GM18520 (cell line): ENCODE measurements around the gene FOXC2.

Experiments used
- ATAC-seq: cut with Tn5 transposase; IDR thresholded peaks from one replicate; pipeline ENCODE4 v1.9.1; 2021; ENCODE audit not compliant: unreplicated experiment

Gene FOXC2

DNA sequence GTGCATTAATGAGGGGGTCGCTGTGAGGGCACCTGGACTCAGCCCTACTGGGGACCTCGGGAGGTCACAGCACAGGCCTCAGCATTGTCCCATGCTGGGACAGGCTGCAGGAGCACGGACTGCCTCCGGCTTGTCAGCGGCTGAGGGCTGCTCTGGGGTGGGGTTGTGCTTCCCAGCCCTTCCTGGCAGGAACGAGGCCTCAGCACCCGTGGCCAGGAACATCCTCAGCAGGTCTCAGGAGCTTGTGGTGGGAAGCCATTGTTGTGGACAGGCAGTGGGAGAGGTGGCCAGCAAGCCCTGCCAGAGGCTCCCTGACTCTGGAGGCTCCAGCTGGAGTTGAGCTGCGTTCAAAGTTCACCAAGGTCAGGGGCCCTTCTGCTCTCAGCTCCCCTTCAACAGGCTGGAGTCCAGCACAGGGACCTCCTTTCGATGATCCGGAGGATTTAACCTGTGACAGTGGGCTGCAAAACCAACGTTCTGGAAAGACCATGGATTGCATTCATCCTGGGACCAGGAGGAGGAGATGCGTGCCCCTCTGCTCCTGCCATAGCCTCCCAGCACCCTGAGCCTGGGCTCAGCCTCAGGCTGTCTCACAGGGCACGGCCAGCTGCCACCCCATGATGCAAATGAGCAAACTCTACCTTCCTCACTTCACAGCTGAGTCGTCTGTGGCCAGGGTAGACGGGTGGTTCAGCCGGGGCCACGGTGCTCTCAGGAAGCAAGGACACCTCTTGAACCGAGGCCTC is 44.3 kb downstream of the FOXC2 start:
- ATAC-seq, result no peak

DNA sequence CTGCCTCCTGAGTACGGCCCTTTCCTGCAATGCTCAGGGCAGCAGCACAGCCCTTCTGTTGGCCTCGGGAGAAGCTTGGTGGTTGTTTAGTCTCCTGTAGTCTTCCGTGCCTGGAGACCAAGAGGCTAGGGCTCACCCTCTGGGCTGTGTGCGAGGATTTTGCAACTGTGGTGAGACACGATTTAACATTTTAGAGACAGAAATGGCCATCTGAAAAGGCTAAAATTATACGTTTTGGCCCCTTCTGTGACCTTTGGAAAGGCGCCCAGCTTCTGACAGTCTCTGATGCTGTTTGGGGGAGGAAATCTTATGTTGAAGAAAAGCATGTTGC is 44.9 kb downstream of the FOXC2 start:
- no peak for ATAC-seq

DNA sequence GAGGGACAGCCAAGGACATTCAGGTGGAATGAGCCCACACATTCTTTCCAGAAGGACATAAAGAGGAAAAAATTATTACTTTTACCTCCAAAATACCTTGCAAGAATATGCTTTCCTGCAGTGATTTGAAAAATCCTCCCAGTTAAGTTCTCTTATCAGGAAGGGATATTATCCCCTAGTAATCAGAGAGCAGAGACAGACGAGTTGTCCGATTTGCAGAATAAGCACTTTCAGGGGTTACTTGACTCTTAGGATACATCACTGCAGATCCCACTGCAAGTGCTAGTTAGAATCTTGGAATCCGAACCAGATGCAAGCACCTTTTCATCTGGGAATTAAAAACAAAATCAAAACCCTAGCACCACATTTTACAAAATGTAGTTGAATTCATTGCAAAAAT is 45.3 kb downstream of the FOXC2 start:
- ATAC-seq, result no peak

DNA sequence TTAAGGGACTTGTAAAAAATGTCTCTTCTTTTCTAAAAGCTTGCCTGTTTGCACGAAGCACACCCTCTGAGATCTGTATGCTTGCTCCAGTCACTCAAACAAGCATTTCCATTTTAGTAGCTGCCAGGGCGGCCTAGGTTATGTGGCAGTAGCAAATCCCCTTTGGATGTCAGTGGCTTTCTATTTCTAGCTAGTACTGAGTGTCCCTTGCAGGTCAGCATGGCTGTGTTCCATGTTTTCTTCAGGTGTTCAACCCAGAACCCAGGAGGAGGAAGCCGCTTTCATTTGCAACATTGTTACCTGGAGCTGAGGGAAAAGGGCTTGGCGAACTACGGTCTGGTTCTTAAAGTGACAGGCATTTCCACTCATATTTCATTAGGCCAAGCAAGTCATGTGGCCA is 48.1 kb downstream of the FOXC2 start:
- ATAC-seq, result no peak

DNA sequence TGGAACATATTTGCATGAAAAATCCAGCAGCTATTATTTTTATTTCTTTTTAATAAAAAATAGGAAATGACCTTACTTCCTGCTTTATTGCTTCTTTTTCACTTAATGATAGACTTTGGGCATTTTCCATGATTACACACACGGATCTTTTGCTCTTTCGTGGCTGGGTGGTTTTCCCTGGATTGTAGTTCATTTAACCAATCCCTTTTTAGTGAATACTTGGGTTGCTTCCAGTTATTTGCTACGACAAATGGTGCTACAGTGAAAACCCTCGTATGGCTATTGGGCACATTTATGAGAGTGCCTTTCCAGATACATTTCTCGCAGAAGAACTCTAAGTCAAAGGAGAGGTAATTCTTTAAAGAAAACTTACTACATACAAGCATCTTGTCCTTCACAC is 50.3 kb downstream of the FOXC2 start:
- ATAC-seq, result no peak

DNA sequence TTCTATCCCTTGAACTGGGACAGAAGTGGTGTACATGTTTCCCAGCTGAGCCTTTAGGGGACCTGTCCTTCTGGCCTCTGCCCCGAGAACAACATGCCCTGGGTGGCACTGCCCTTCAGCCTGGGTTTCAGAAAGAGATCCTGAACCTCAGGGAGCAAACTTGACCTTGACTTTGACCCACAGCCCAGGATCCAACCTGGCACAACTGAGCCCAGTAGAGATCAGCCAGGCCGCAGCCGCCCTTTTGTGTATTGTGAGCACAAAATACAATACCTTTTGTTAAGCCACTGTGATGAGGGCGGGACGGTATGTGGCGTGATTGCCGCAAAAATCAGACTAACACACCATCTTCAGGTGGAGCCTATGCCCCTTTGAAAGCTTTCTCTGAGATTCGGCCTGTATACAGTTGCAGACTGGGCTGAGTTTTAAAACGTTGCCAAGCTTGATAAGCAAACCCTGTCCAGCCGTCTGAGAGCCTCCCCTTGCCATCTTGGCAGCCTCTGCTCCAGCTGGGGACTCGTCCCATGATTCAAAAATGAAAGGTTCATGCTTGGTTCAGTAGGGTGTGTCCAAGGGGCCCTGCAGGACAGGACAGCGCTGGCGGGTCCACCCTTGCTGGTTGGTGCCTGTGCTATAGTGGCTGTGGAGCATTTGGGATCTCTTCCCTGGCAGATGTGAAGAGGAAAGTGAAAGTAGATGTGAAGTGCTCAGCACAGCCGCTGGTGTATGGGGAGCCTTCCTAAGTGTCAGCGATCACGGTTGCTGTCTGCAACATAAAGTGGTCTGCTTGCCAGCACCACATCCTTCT is 52.0 kb downstream of the FOXC2 start:
- ATAC-seq, result no peak
